ENCODE results near the gene FSIP2. TPM values are rescaled to one million over a fixed set of nuclear protein-coding genes. Genes with fewer than 3 reads are reported as not detected.

Gene FSIP2
- total and polyA plus RNA-seq, 2 donors (not counting 1 experiment from before 2014, with no cell fraction given): 0.01 to 0.54 TPM

GRCh38 chr2:185785156-185785555 lies 46.6 kb downstream of the FSIP2 start:
- no peak overlapping the region for H3K4me3 Mint-ChIP-seq
- no peaks in the 10 kb centered on the region for H3K4me1 Mint-ChIP-seq
- H3K27ac ChIP-seq (ENCODE audit: low read length in 2 of 2): no peak overlapping the region
- H3K36me3 ChIP-seq (replicated peaks in 1 of 2; ENCODE audit: control extremely low read depth in 1 of 2, control insufficient read depth in 1 of 2, extremely low read depth in 1 of 2, insufficient read depth in 2 of 2, low read length in 1 of 2): no peaks in the 10 kb centered on the region
- CTCF ChIA-PET: no interaction called here
- H3K27me3 Mint-ChIP-seq: no peaks in the 10 kb centered on the region
- no peak overlapping the region for H3K9ac ChIP-seq (ENCODE audit: low read length)
- H2AFZ ChIP-seq (ENCODE audit: insufficient read depth, low read depth, low read length, poor library complexity, severe bottlenecking): no peak overlapping the region
- H3K27me3 ChIP-seq (replicated peaks in 1 of 4; ENCODE audit: control extremely low read depth in 1 of 4, control insufficient read depth in 3 of 4, insufficient read depth in 4 of 4, low read length in 3 of 4): no peaks in the 10 kb centered on the region
- no peaks in the 10 kb centered on the region for H4K20me1 ChIP-seq (ENCODE audit: control insufficient read depth, insufficient read depth, low read length, poor library complexity, severe bottlenecking)
- POLR2A ChIA-PET: no interaction called here
- H3K4me3 ChIP-seq (ENCODE audit: control extremely low read depth in 1 of 5, extremely low read depth in 1 of 5, insufficient read depth in 1 of 5, low read depth in 2 of 5, low read length in 4 of 5): no peak overlapping the region
- H3K79me2 ChIP-seq (ENCODE audit: control insufficient read depth, insufficient read depth, low read length): no peaks in the 10 kb centered on the region
- intact Hi-C loops (cut with micrococcal nuclease): no loop called here
- TF ChIP-seq EZH2 (IDR thresholded peaks at IDR 0.05; ENCODE audit: borderline replicate concordance, insufficient read depth, low read depth, low read length, poor library complexity, severe bottlenecking) (no peak), CTCF (IDR thresholded peaks at IDR 0.05) (no peak)
- no peak for ATAC-seq (ENCODE audit: low read depth)
- no peaks in the 10 kb centered on the region for H3K9me3 Mint-ChIP-seq (ENCODE audit: insufficient read depth)
- H3K4me1 ChIP-seq (ENCODE audit: control insufficient read depth in 2 of 2, insufficient read depth in 2 of 2, low read length in 2 of 2): no peaks in the 10 kb centered on the region
- no peak overlapping the region for H3K27ac Mint-ChIP-seq
- H3K9me3 ChIP-seq (ENCODE audit: control extremely low read depth in 1 of 3, control insufficient read depth in 2 of 3, insufficient read depth in 1 of 3, low read length in 2 of 3): no peaks in the 10 kb centered on the region
- no peak overlapping the region for H3K4me2 ChIP-seq (replicated peaks; ENCODE audit: low read depth, low read length, poor library complexity, severe bottlenecking)
- no peak for DNase-seq

GRCh38 chr2:185785851-185786473 lies 47.4 kb downstream of the FSIP2 start:
- H3K79me2 ChIP-seq (ENCODE audit: control insufficient read depth, insufficient read depth, low read length): no peaks in the 10 kb centered on the region
- intact Hi-C loops (cut with micrococcal nuclease): no loop called here
- H3K9me3 ChIP-seq (ENCODE audit: control extremely low read depth in 1 of 3, control insufficient read depth in 2 of 3, insufficient read depth in 1 of 3, low read length in 2 of 3): no peaks in the 10 kb centered on the region
- H3K27me3 ChIP-seq (replicated peaks in 1 of 4; ENCODE audit: control extremely low read depth in 1 of 4, control insufficient read depth in 3 of 4, insufficient read depth in 4 of 4, low read length in 3 of 4): no peaks in the 10 kb centered on the region
- no CpG with 5 or more reads among the region's 2 CpGs for WGBS (ENCODE audit: insufficient coverage)
- no peaks in the 10 kb centered on the region for H3K4me1 ChIP-seq (ENCODE audit: control insufficient read depth in 2 of 2, insufficient read depth in 2 of 2, low read length in 2 of 2)
- no peaks in the 10 kb centered on the region for H4K20me1 ChIP-seq (ENCODE audit: control insufficient read depth, insufficient read depth, low read length, poor library complexity, severe bottlenecking)
- POLR2A ChIA-PET: no interaction called here
- no peak overlapping the region for H2AFZ ChIP-seq (ENCODE audit: insufficient read depth, low read depth, low read length, poor library complexity, severe bottlenecking)
- H3K4me1 Mint-ChIP-seq: no peaks in the 10 kb centered on the region
- no peak overlapping the region for H3K4me3 Mint-ChIP-seq
- H3K27ac ChIP-seq (ENCODE audit: low read length in 2 of 2): no peak overlapping the region
- no peak overlapping the region for H3K4me2 ChIP-seq (replicated peaks; ENCODE audit: low read depth, low read length, poor library complexity, severe bottlenecking)
- ATAC-seq (ENCODE audit: low read depth): no peak
- CTCF ChIA-PET: no interaction called here
- no peak for DNase-seq
- no peaks in the 10 kb centered on the region for H3K36me3 ChIP-seq (replicated peaks in 1 of 2; ENCODE audit: control extremely low read depth in 1 of 2, control insufficient read depth in 1 of 2, extremely low read depth in 1 of 2, insufficient read depth in 2 of 2, low read length in 1 of 2)
- no peak overlapping the region for H3K9ac ChIP-seq (ENCODE audit: low read length)
- no peaks in the 10 kb centered on the region for H3K9me3 Mint-ChIP-seq (ENCODE audit: insufficient read depth)
- no peaks in the 10 kb centered on the region for H3K27me3 Mint-ChIP-seq
- no peak for TF ChIP-seq EZH2 (IDR thresholded peaks at IDR 0.05; ENCODE audit: borderline replicate concordance, insufficient read depth, low read depth, low read length, poor library complexity, severe bottlenecking)
- TF ChIP-seq CTCF (IDR thresholded peaks at IDR 0.05): no peak
- no peak overlapping the region for H3K4me3 ChIP-seq (ENCODE audit: control extremely low read depth in 1 of 5, extremely low read depth in 1 of 5, insufficient read depth in 1 of 5, low read depth in 2 of 5, low read length in 4 of 5)
- H3K27ac Mint-ChIP-seq: no peak overlapping the region

All from B cell (primary cell).